ENCODE data around the gene FOLR1.

The FOLR1 gene

DNA sequence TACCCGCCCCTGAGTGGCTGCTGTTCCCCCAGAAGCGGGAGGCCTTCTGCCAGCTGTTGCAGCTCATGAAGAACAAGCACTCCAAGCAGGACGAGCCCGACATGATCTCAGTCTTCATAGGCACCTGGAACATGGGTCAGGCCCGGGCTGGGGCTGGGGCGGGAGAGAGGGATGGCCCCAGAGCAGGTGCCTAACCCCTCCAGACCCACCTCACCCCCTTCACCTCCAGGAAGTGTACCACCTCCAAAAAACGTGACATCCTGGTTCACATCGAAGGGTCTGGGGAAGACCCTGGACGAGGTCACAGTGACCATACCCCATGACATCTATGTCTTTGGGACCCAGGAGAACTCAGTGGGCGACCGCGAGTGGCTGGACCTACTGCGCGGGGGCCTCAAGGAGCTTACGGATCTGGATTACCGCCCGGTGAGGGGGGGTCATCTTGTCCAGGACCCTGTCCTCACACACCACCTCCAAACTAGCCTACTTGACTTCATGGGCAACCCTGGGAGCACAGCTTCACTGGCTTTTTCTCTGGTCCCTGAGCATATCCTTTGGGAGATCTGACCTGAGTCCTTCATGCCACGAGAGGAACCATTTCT is 38.9 kb downstream of the FOLR1 start:
- H3K9me3 Mint-ChIP-seq = no peaks in the 10 kb centered on the region
- H3K27me3 Mint-ChIP-seq (ENCODE audit: low read depth) = peaks cover 4% of the 10 kb centered on the region
- H3K4me3 Mint-ChIP-seq = no peak overlapping the region
- TF ChIP-seq CTCF (IDR thresholded peaks at IDR 0.05; ENCODE audit: unreplicated experiment in 3 of 3) = no peak
- peaks cover 60% of the 10 kb centered on the region for H3K36me3 Mint-ChIP-seq (ENCODE audit: low read depth)
- H3K27ac Mint-ChIP-seq = no peak overlapping the region
- H3K4me1 Mint-ChIP-seq = peaks cover 46% of the 10 kb centered on the region

- Mint-ChIP-seq H3K9me3 (no peaks in the 10 kb centered on the region), H3K36me3 (ENCODE audit: low read depth) (peaks cover 63% of the 10 kb centered on the region), H3K27me3 (ENCODE audit: low read depth) (peaks cover 4% of the 10 kb centered on the region)
These were observed 39.7 kb downstream of the FOLR1 start for GRCh38 chr11:72231396-72232259.

GRCh38 chr11:72232260-72233055 is 40.5 kb downstream of the FOLR1 start:
- Mint-ChIP-seq H3K36me3 (ENCODE audit: low read depth) (peaks cover 62% of the 10 kb centered on the region), H3K4me1 (peaks cover 41% of the 10 kb centered on the region), H3K9me3 (no peaks in the 10 kb centered on the region), H3K27me3 (ENCODE audit: low read depth) (peaks cover 4% of the 10 kb centered on the region), H3K27ac (no peak overlapping the region), H3K4me3 (no peak overlapping the region)
- TF ChIP-seq CTCF (IDR thresholded peaks at IDR 0.05; ENCODE audit: unreplicated experiment in 3 of 3) = no peak

More at GRCh38 chr11:72231396-72232259, 39.7 kb downstream of the FOLR1 start:
- H3K27ac Mint-ChIP-seq = no peak overlapping the region
- H3K4me1 Mint-ChIP-seq = peaks cover 48% of the 10 kb centered on the region
- no peak for TF ChIP-seq CTCF (IDR thresholded peaks at IDR 0.05; ENCODE audit: unreplicated experiment in 3 of 3)
- H3K4me3 Mint-ChIP-seq = no peak overlapping the region

DNA sequence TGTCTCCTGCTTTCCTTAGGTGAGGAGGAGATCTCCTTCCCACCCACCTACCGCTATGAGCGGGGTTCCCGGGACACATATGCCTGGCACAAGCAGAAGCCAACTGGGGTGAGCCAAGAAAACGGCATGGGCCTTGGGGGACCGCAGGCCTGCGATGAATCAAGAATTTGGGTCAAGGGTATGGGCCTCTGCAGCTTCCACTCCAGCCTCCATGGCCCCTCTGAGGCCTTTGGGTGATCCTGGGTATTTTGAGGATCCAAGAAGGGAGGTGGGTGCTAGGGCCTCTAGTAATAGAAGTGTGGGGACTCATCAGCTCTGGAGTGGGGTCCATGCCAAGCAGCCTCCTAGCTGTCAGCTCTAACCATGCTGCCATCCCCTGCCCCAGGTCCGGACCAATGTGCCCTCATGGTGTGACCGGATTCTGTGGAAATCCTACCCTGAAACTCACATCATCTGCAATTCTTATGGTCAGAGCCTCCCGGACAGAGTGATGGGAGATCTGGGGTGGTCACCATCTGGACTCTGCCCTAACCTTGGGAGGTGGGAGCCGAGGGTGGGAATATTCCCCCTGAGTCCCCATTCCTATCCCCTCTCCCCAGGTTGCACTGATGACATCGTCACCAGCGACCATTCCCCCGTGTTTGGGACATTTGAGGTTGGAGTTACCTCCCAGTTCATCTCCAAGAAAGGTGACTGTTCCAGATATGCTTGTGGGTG is 41.3 kb downstream of the FOLR1 start:
- peaks cover 65% of the 10 kb centered on the region for H3K36me3 Mint-ChIP-seq (ENCODE audit: low read depth)
- no peak overlapping the region for H3K27ac Mint-ChIP-seq
- peaks cover 35% of the 10 kb centered on the region for H3K4me1 Mint-ChIP-seq

More for the DNA sequence above, 41.3 kb downstream of the FOLR1 start:
- TF ChIP-seq CTCF (IDR thresholded peaks at IDR 0.05; ENCODE audit: unreplicated experiment in 3 of 3) = no peak
- H3K27me3 Mint-ChIP-seq (ENCODE audit: low read depth) = peaks cover 4% of the 10 kb centered on the region
- no peak overlapping the region for H3K4me3 Mint-ChIP-seq
- no peaks in the 10 kb centered on the region for H3K9me3 Mint-ChIP-seq
